Nephron (organoid): ENCODE measurements around the gene PTGIS.

Experiments used
- H3K27ac Mint-ChIP-seq, 3 experiments: 2 replicates each; pipeline ENCODE4 v1.8.0; 2020; ENCODE audit warnings: mixed read lengths in 3 of 3, mild to moderate bottlenecking in 2 of 3, moderate library complexity in 1 of 3
- H3K27me3 Mint-ChIP-seq: 2 replicates; pipeline ENCODE4 v1.8.0; 2021; ENCODE audit warnings: low read depth, mild to moderate bottlenecking, moderate library complexity, mixed read lengths
- H3K36me3 Mint-ChIP-seq: 2 replicates; pipeline ENCODE4 v1.8.0; 2020; ENCODE audit warnings: low read depth, mixed read lengths
- H3K4me1 Mint-ChIP-seq: 2 replicates; pipeline ENCODE4 v1.8.0; 2020; ENCODE audit warnings: mixed read lengths
- H3K4me3 Mint-ChIP-seq, 3 experiments: 2 replicates each; pipeline ENCODE4 v1.8.0; 2020; ENCODE audit warnings: mild to moderate bottlenecking in 3 of 3, mixed read lengths in 3 of 3, moderate library complexity in 2 of 3
- H3K9me3 Mint-ChIP-seq: 2 replicates; pipeline ENCODE4 v1.8.0; 2020; ENCODE audit warnings: mixed read lengths
- CTCF ChIP-seq, 3 experiments: fragments of 200-600 bp; sonication (generic); IDR thresholded peaks; one replicate each; pipeline ENCODE4 v1.5.0; 2021; ENCODE audit warnings: antibody characterized with exemption in 3 of 3; ENCODE audit not compliant: unreplicated experiment in 3 of 3

Gene PTGIS

GRCh38 chr20:49585585-49586245, 17.8 kb upstream of the PTGIS start:
- Mint-ChIP-seq H3K27ac (peak overlapping the region; percentile 80 to 98 (median 94)), H3K9me3 (peaks cover 6% of the 10 kb centered on the region), H3K4me3 (peak overlapping the region in 1 of 3 experiments; percentile 40), H3K27me3 (peaks cover 7% of the 10 kb centered on the region), H3K36me3 (no peaks in the 10 kb centered on the region), H3K4me1 (peaks cover 73% of the 10 kb centered on the region)
- TF ChIP-seq CTCF (IDR thresholded peaks at IDR 0.05; ENCODE audit: unreplicated experiment in 3 of 3) = no peak

GRCh38 chr20:49584418-49585382, 16.8 kb upstream of the PTGIS start:
- Mint-ChIP-seq H3K27ac (peak overlapping the region; percentile 80 to 98 (median 94)), H3K4me3 (no peak overlapping the region), H3K36me3 (no peaks in the 10 kb centered on the region), H3K27me3 (peaks cover 7% of the 10 kb centered on the region), H3K4me1 (peaks cover 73% of the 10 kb centered on the region), H3K9me3 (peaks cover 6% of the 10 kb centered on the region)
- TF ChIP-seq CTCF (IDR thresholded peaks at IDR 0.05; ENCODE audit: unreplicated experiment in 3 of 3) = no peak

DNA sequence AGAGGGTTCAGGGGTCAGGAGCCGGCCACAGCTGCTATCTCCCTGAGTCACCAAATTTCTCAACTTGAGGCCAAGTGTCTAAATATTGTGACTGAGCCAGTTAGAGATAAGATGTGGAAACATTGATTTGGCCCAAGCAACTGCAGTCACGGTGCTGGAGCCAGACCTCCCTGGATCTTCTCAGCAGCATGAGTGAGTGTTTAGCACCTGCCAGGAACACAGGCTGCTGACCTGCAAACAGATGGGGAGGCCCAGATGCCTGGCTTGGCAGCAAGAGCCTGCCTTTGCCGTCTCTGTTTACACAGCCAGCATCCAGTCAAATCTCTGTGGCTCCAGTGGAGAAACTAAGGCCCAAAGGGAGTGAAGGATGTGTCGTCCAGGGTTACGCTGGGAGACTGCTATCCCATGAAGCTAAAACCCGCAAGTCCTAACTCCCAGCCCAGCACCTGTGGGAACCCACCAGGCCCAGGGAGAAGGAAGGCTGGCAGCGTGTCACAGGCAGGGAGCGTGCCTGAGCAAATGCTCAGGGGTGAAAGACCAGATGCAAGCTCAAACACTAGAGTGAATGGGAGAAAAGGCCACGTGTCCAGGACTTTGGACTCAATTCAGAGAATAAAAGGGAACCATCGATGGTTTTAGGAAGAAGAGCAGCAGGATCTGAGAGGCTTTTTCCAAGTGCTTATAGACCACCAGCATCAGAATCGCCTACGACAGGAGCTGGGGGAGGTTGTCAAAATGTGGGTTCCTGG, 15.9 kb upstream of the PTGIS start:
- Mint-ChIP-seq H3K4me3 (peak overlapping the region in 1 of 3 experiments; percentile 37), H3K4me1 (peaks cover 79% of the 10 kb centered on the region)
- TF ChIP-seq CTCF (IDR thresholded peaks at IDR 0.05; ENCODE audit: unreplicated experiment in 3 of 3) = no peak

DNA sequence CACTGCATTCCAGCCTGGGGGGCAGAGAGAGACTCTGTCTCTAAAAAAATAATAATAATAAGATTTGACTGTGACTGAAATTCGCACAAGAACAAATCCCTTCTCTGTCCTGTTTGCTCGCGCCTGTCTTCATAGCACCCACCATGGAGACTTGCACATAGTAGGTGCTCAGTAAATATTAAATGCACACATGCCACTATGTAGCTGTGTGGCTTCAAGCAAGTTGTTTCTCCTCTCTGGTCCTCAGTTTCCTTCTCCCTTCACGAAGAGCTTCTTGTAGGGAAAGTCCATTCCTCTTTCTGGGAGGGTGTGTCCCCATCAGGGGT, 15.4 kb upstream of the PTGIS start:
- H3K9me3 Mint-ChIP-seq = peaks cover 6% of the 10 kb centered on the region
- H3K36me3 Mint-ChIP-seq = no peaks in the 10 kb centered on the region

More for the DNA sequence above, 15.9 kb upstream of the PTGIS start:
- Mint-ChIP-seq H3K27me3 (peaks cover 6% of the 10 kb centered on the region), H3K36me3 (no peaks in the 10 kb centered on the region), H3K27ac (peak overlapping the region; percentile 91 to 98 (median 94)), H3K9me3 (peaks cover 6% of the 10 kb centered on the region)

More for the DNA sequence above, 15.4 kb upstream of the PTGIS start:
- Mint-ChIP-seq H3K27ac (peak overlapping the region; percentile 91 to 98 (median 94)), H3K27me3 (peaks cover 4% of the 10 kb centered on the region), H3K4me3 (peak overlapping the region in 1 of 3 experiments; percentile 37), H3K4me1 (peaks cover 78% of the 10 kb centered on the region)
- no peak for TF ChIP-seq CTCF (IDR thresholded peaks at IDR 0.05; ENCODE audit: unreplicated experiment in 3 of 3)
